ENCODE measurements around the gene SREBF2. TPM values are rescaled to one million over a fixed set of nuclear protein-coding genes. Genes with fewer than 3 reads are reported as not detected.

Gene SREBF2
- total and polyA plus RNA-seq, 2 donors (not counting 1 experiment from before 2014, with no cell fraction given), result 116 to 287 TPM

- H3K4me3 ChIP-seq (ENCODE audit: control extremely low read depth in 1 of 5, extremely low read depth in 1 of 5, insufficient read depth in 1 of 5, low read depth in 2 of 5, low read length in 4 of 5), result no peak overlapping the region
- ChIA-PET POLR2A (no interaction called here), CTCF (interaction anchor here (1.2 to 1.5 kb wide), 3 partner anchors 13 to 117 kb away, joined by 3 read pairs; partner anchors contain the start of gene CCDC134)
- Mint-ChIP-seq H3K4me1 (no peaks in the 10 kb centered on the region), H3K27me3 (no peaks in the 10 kb centered on the region), H3K27ac (no peak overlapping the region), H3K4me3 (no peak overlapping the region), H3K9me3 (ENCODE audit: insufficient read depth) (no peaks in the 10 kb centered on the region)
- no peaks in the 10 kb centered on the region for H3K4me1 ChIP-seq (ENCODE audit: control insufficient read depth in 2 of 2, insufficient read depth in 2 of 2, low read length in 2 of 2)
- intact Hi-C loops (cut with micrococcal nuclease), result no loop called here
- H3K9ac ChIP-seq (ENCODE audit: low read length), result no peak overlapping the region
- peaks cover 7% of the 10 kb centered on the region for H3K79me2 ChIP-seq (ENCODE audit: control insufficient read depth, insufficient read depth, low read length)
- no peak overlapping the region for H3K4me2 ChIP-seq (replicated peaks; ENCODE audit: low read depth, low read length, poor library complexity, severe bottlenecking)
- H3K36me3 ChIP-seq (replicated peaks in 1 of 2; ENCODE audit: control extremely low read depth in 1 of 2, control insufficient read depth in 1 of 2, extremely low read depth in 1 of 2, insufficient read depth in 2 of 2, low read length in 1 of 2), result peaks cover 0 to 49% of the 10 kb centered on the region in 2 experiments
- no peak overlapping the region for H3K27ac ChIP-seq (ENCODE audit: low read length in 2 of 2)
- no peak overlapping the region for H2AFZ ChIP-seq (ENCODE audit: insufficient read depth, low read depth, low read length, poor library complexity, severe bottlenecking)
- WGBS (ENCODE audit: insufficient coverage), result 100% methylated on average over 3 of the region's 9 CpGs
- ATAC-seq (ENCODE audit: low read depth), result no peak
- H4K20me1 ChIP-seq (ENCODE audit: control insufficient read depth, insufficient read depth, low read length, poor library complexity, severe bottlenecking), result no peaks in the 10 kb centered on the region
- DNase-seq, result no peak
- TF ChIP-seq CTCF (IDR thresholded peaks at IDR 0.05) (no peak), EZH2 (IDR thresholded peaks at IDR 0.05; ENCODE audit: borderline replicate concordance, insufficient read depth, low read depth, low read length, poor library complexity, severe bottlenecking) (no peak)
- H3K9me3 ChIP-seq (ENCODE audit: control extremely low read depth in 1 of 3, control insufficient read depth in 2 of 3, insufficient read depth in 1 of 3, low read length in 2 of 3), result no peaks in the 10 kb centered on the region
- H3K27me3 ChIP-seq (replicated peaks in 1 of 4; ENCODE audit: control extremely low read depth in 1 of 4, control insufficient read depth in 3 of 4, insufficient read depth in 4 of 4, low read length in 3 of 4), result no peaks in the 10 kb centered on the region
Measured at GRCh38 chr22:41813726-41814410, 19.0 kb upstream of the SREBF2 start.

GRCh38 chr22:41815716-41816115 lies 17.2 kb upstream of the SREBF2 start:
- WGBS (ENCODE audit: insufficient coverage), result no CpG with 5 or more reads among the region's 3 CpGs
- no peak for TF ChIP-seq EZH2 (IDR thresholded peaks at IDR 0.05; ENCODE audit: borderline replicate concordance, insufficient read depth, low read depth, low read length, poor library complexity, severe bottlenecking)
- no peak for TF ChIP-seq CTCF (IDR thresholded peaks at IDR 0.05)
- H3K9me3 Mint-ChIP-seq (ENCODE audit: insufficient read depth), result no peaks in the 10 kb centered on the region
- no peak overlapping the region for H2AFZ ChIP-seq (ENCODE audit: insufficient read depth, low read depth, low read length, poor library complexity, severe bottlenecking)
- no peak for DNase-seq
- peaks cover 7% of the 10 kb centered on the region for H3K79me2 ChIP-seq (ENCODE audit: control insufficient read depth, insufficient read depth, low read length)
- POLR2A ChIA-PET, result interaction anchor here (0.7 kb wide), 1 partner anchor 36 kb away, joined by 4 read pairs; no protein-coding TSS in a partner anchor
- no peak overlapping the region for H3K9ac ChIP-seq (ENCODE audit: low read length)
- no peaks in the 10 kb centered on the region for H3K9me3 ChIP-seq (ENCODE audit: control extremely low read depth in 1 of 3, control insufficient read depth in 2 of 3, insufficient read depth in 1 of 3, low read length in 2 of 3)
- H3K27ac ChIP-seq (ENCODE audit: low read length in 2 of 2), result no peak overlapping the region
- intact Hi-C loops (cut with micrococcal nuclease), result no loop called here
- no peak overlapping the region for H3K4me3 Mint-ChIP-seq
- peaks cover 0 to 45% of the 10 kb centered on the region in 2 experiments for H3K36me3 ChIP-seq (replicated peaks in 1 of 2; ENCODE audit: control extremely low read depth in 1 of 2, control insufficient read depth in 1 of 2, extremely low read depth in 1 of 2, insufficient read depth in 2 of 2, low read length in 1 of 2)
- ATAC-seq (ENCODE audit: low read depth), result no peak
- H3K27me3 Mint-ChIP-seq, result no peaks in the 10 kb centered on the region
- H3K4me3 ChIP-seq (ENCODE audit: control extremely low read depth in 1 of 5, extremely low read depth in 1 of 5, insufficient read depth in 1 of 5, low read depth in 2 of 5, low read length in 4 of 5), result no peak overlapping the region
- CTCF ChIA-PET, result interaction anchor here (1.2 kb wide), 1 partner anchor 125 kb away, joined by 3 read pairs; no protein-coding TSS in a partner anchor
- no peak overlapping the region for H3K27ac Mint-ChIP-seq
- no peak overlapping the region for H3K4me2 ChIP-seq (replicated peaks; ENCODE audit: low read depth, low read length, poor library complexity, severe bottlenecking)
- no peaks in the 10 kb centered on the region for H4K20me1 ChIP-seq (ENCODE audit: control insufficient read depth, insufficient read depth, low read length, poor library complexity, severe bottlenecking)
- no peaks in the 10 kb centered on the region for H3K4me1 Mint-ChIP-seq
- no peaks in the 10 kb centered on the region for H3K27me3 ChIP-seq (replicated peaks in 1 of 4; ENCODE audit: control extremely low read depth in 1 of 4, control insufficient read depth in 3 of 4, insufficient read depth in 4 of 4, low read length in 3 of 4)
- no peaks in the 10 kb centered on the region for H3K4me1 ChIP-seq (ENCODE audit: control insufficient read depth in 2 of 2, insufficient read depth in 2 of 2, low read length in 2 of 2)
